ENCODE results near the gene FARS2.
A peak's percentile ranks its signal among the peaks of the same experiment; 100 is the strongest.

Gene FARS2

DNA sequence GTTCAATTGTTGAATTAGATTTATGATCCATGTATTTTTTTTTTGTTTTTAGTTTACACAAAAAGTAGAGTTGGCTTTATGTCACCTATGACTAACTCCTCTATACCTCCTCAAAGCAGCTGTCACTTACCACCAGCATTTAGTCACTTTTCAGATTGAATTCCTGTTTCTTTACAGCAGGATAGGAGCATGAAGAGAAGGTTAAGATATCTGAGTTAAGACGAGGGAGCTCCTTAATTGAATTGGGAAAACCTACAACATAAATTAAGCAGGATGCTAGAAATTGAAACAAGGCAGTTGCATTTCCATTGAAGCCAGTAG lies 237.2 kb downstream of the FARS2 start:
- no peaks in the 10 kb centered on the region for H3K27me3 Mint-ChIP-seq
- H3K36me3 Mint-ChIP-seq = peaks cover 25% of the 10 kb centered on the region
- H3K4me1 Mint-ChIP-seq (ENCODE audit: low read depth) = peaks cover 31% of the 10 kb centered on the region
- H3K9me3 Mint-ChIP-seq (ENCODE audit: low read depth) = no peaks in the 10 kb centered on the region
- H3K27ac Mint-ChIP-seq = no peak overlapping the region
- H3K4me3 Mint-ChIP-seq = no peak overlapping the region

- Mint-ChIP-seq H3K36me3 (peaks cover 24% of the 10 kb centered on the region), H3K4me3 (no peak overlapping the region), H3K27ac (peak overlapping the region; percentile 59), H3K27me3 (no peaks in the 10 kb centered on the region), H3K4me1 (ENCODE audit: low read depth) (peaks cover 33% of the 10 kb centered on the region), H3K9me3 (ENCODE audit: low read depth) (no peaks in the 10 kb centered on the region)
Measured at GRCh38 chr6:5499644-5500306, 238.5 kb downstream of the FARS2 start.

DNA sequence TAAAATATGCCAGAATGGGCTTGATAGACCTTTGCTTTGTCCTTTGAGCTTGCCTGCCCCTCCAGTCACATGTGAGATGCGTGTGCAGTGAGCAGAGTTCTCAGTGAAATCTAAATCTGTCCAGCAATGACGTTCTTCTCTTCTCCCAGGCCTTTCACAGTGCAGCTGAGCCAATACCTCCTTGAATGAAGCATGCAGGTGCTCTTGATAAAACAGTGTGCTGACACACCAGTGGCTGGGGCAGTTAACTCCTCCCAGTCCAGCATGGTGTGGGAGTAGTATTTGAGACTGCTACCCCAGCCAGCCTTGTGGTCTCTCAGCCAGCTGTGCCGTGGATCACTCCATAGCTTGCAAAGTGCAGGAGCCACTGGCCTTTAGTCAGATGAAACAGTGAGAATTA lies 240.5 kb downstream of the FARS2 start:
- Mint-ChIP-seq H3K27ac (no peak overlapping the region), H3K4me1 (ENCODE audit: low read depth) (peaks cover 45% of the 10 kb centered on the region), H3K4me3 (no peak overlapping the region), H3K9me3 (ENCODE audit: low read depth) (no peaks in the 10 kb centered on the region), H3K27me3 (no peaks in the 10 kb centered on the region), H3K36me3 (peaks cover 25% of the 10 kb centered on the region)

- no peak overlapping the region for H3K27ac Mint-ChIP-seq
- H3K9me3 Mint-ChIP-seq (ENCODE audit: low read depth) = no peaks in the 10 kb centered on the region
- peaks cover 48% of the 10 kb centered on the region for H3K4me1 Mint-ChIP-seq (ENCODE audit: low read depth)
Measured at GRCh38 chr6:5504078-5504477, 242.8 kb downstream of the FARS2 start.

GRCh38 chr6:5506149-5506548 lies 244.8 kb downstream of the FARS2 start:
- Mint-ChIP-seq H3K27ac (peak overlapping the region; percentile 64), H3K36me3 (peaks cover 11% of the 10 kb centered on the region), H3K4me3 (peak overlapping the region; percentile 54), H3K4me1 (ENCODE audit: low read depth) (peaks cover 31% of the 10 kb centered on the region), H3K27me3 (no peaks in the 10 kb centered on the region), H3K9me3 (ENCODE audit: low read depth) (no peaks in the 10 kb centered on the region)

More at GRCh38 chr6:5504078-5504477, 242.8 kb downstream of the FARS2 start:
- no peaks in the 10 kb centered on the region for H3K27me3 Mint-ChIP-seq
- H3K4me3 Mint-ChIP-seq = no peak overlapping the region
- peaks cover 22% of the 10 kb centered on the region for H3K36me3 Mint-ChIP-seq

DNA sequence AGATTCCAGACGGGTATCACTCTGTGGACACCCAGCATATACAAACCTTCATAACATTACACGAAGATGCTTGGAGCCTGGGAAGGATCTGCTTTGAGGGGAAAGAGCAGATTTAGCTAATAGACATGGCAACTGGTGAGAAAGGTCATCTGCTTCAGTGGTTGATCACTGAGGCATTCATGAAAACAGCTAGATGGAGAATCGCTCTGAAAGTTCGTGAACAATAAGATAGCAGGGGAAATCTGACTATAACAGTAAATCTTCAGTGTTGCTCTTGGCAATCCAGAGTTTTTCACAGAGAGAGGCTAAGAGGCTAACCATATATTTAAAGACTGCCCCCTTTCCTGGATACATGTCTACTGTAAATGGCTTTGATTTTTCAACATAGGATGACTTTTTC lies 245.3 kb downstream of the FARS2 start:
- Mint-ChIP-seq H3K36me3 (peaks cover 11% of the 10 kb centered on the region), H3K4me3 (peak overlapping the region; percentile 54), H3K9me3 (ENCODE audit: low read depth) (no peaks in the 10 kb centered on the region), H3K4me1 (ENCODE audit: low read depth) (peaks cover 31% of the 10 kb centered on the region), H3K27ac (peak overlapping the region; percentile 64), H3K27me3 (no peaks in the 10 kb centered on the region)

GRCh38 chr6:5507131-5507681 lies 245.9 kb downstream of the FARS2 start:
- H3K36me3 Mint-ChIP-seq = peaks cover 9% of the 10 kb centered on the region
- H3K27ac Mint-ChIP-seq = peak overlapping the region; percentile 64
- peaks cover 32% of the 10 kb centered on the region for H3K4me1 Mint-ChIP-seq (ENCODE audit: low read depth)
- no peaks in the 10 kb centered on the region for H3K27me3 Mint-ChIP-seq
- H3K4me3 Mint-ChIP-seq = peak overlapping the region; percentile 54
- H3K9me3 Mint-ChIP-seq (ENCODE audit: low read depth) = no peaks in the 10 kb centered on the region

GRCh38 chr6:5509106-5509505 lies 247.8 kb downstream of the FARS2 start:
- no peaks in the 10 kb centered on the region for H3K9me3 Mint-ChIP-seq (ENCODE audit: low read depth)
- H3K27ac Mint-ChIP-seq = no peak overlapping the region
- no peak overlapping the region for H3K4me3 Mint-ChIP-seq
- peaks cover 9% of the 10 kb centered on the region for H3K36me3 Mint-ChIP-seq
- H3K4me1 Mint-ChIP-seq (ENCODE audit: low read depth) = peaks cover 32% of the 10 kb centered on the region
- H3K27me3 Mint-ChIP-seq = no peaks in the 10 kb centered on the region

DNA sequence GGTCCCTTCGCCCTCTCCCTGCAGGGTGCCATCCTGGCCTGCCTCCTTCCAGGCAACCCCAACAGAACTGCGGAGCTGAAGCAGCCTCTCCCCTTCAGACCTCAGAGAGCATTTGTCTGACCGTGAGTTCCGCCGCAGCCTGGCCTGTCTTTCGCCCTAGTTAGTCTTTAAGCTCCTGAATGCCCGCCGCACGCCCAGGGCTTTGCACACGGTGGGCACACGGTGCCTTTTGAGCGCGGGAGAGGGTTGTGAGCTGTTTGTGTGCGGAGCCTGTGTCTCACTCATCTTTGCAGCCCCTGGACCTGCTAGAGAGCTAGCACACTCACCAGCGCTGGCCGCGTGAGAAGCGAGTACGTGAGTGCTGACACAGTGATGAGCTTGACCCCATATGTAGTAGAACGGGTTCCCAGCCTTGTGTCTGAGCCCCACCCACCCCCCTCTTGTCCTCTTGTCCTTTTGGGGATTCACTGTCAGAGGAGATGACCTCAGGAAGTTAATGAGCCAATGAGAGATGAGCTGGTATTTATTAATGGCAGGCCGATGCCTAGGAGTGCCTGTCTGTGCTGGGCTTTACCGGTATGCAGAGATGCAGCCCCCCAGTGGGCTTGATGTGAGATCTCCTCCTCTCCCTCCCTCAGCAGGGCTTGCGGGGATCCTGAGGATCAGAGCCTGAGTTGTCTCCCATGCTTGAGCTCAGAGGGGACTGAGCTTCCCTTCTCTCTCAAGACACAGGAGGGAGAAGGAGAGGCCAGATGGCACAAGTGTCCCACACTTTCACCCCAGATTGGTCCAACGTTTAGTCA lies 249.2 kb downstream of the FARS2 start:
- Mint-ChIP-seq H3K9me3 (ENCODE audit: low read depth) (no peaks in the 10 kb centered on the region), H3K4me3 (no peak overlapping the region), H3K27me3 (no peaks in the 10 kb centered on the region), H3K36me3 (peaks cover 7% of the 10 kb centered on the region), H3K4me1 (ENCODE audit: low read depth) (peaks cover 26% of the 10 kb centered on the region), H3K27ac (no peak overlapping the region)

- Mint-ChIP-seq H3K36me3 (peaks cover 6% of the 10 kb centered on the region), H3K9me3 (ENCODE audit: low read depth) (no peaks in the 10 kb centered on the region), H3K4me1 (ENCODE audit: low read depth) (peaks cover 25% of the 10 kb centered on the region), H3K4me3 (no peak overlapping the region), H3K27me3 (no peaks in the 10 kb centered on the region), H3K27ac (no peak overlapping the region)
Measured at GRCh38 chr6:5511954-5512353, 250.6 kb downstream of the FARS2 start.

DNA sequence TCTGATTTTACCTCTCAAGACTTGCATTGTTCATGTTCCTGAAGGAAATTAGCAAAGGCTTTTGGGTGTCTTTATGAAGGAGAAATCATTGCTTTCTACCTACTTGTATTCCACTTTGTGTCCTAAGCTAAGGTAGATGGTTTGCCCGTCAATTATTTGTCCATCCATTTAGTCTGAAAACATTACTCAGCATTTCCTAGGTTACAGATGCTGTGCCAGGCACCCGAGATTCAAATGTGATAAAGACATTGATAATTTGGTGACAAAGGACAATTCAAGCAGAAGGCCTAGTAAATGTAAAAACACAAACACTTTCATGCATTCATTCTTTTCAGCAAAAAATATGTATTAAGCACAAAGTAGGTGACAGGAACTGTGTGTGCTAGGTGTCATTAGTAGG lies 251.1 kb downstream of the FARS2 start:
- Mint-ChIP-seq H3K27me3 (no peaks in the 10 kb centered on the region), H3K27ac (no peak overlapping the region), H3K4me3 (no peak overlapping the region), H3K36me3 (peaks cover 6% of the 10 kb centered on the region), H3K4me1 (ENCODE audit: low read depth) (peaks cover 23% of the 10 kb centered on the region), H3K9me3 (ENCODE audit: low read depth) (no peaks in the 10 kb centered on the region)

DNA sequence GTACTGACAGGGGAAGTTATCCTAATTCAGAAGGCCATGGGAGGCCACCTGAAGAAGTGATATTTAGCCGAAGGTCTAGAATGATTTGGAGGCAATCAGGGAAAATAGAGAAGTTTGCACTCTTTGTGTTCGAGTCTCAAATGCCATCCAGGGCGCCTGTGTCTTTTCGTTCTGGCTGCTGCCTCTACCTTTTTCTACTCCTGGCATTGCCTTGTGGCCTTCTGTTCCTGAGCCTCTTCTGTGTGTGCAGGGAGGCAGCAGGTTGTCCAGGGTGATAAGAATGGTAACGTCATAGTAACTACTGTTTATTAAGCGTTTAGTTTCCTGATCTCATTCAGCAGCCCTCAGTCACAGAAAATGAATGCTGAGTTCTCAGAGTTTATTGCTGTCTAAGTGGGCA lies 252.1 kb downstream of the FARS2 start:
- Mint-ChIP-seq H3K36me3 (peaks cover 4% of the 10 kb centered on the region), H3K4me1 (ENCODE audit: low read depth) (peaks cover 25% of the 10 kb centered on the region), H3K27me3 (no peaks in the 10 kb centered on the region), H3K27ac (no peak overlapping the region), H3K4me3 (no peak overlapping the region), H3K9me3 (ENCODE audit: low read depth) (no peaks in the 10 kb centered on the region)

GRCh38 chr6:5514353-5514752 lies 253.0 kb downstream of the FARS2 start:
- Mint-ChIP-seq H3K4me1 (ENCODE audit: low read depth) (peaks cover 28% of the 10 kb centered on the region), H3K27me3 (no peaks in the 10 kb centered on the region), H3K9me3 (ENCODE audit: low read depth) (no peaks in the 10 kb centered on the region), H3K36me3 (peaks cover 5% of the 10 kb centered on the region), H3K4me3 (no peak overlapping the region), H3K27ac (no peak overlapping the region)

DNA sequence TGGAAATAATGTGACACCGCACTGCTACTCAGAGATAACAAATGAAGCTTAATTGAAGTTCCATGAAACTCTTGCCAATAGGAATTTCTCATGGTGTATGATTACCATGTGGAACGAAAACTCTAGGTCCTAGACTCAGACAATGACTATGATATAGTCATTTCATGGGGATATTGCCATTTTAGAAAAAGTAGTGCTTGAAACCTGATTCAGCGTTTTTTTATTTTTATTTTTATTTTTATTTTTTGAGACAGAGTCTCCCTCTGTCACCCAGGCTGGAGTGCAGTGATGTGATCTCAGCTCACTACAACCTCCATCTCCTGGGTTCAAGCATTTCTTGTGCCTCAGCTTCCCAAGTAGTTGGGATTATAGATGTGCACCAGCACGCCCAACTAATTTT lies 253.9 kb downstream of the FARS2 start:
- Mint-ChIP-seq H3K4me1 (ENCODE audit: low read depth) (peaks cover 36% of the 10 kb centered on the region), H3K27me3 (no peaks in the 10 kb centered on the region), H3K4me3 (no peak overlapping the region), H3K36me3 (peaks cover 5% of the 10 kb centered on the region), H3K27ac (no peak overlapping the region), H3K9me3 (ENCODE audit: low read depth) (no peaks in the 10 kb centered on the region)

DNA sequence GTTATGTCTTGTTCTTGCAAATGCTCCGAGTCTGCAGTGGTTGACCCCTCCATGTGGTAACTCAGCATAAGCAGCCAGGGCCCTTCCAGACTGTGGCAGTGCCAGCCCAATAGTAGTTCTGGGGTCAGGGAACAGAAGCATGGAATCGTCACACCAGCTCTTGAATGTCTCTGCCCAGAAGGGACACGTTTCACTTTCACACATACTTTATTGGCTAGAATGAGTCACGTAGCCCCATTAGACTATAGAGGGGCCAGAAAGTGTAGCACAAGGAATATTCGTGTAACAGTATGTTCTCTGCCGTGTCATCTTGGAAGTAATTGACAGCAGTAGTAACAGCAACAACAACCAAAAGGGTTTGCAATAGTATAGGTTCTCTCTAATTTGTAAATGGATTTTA lies 254.7 kb downstream of the FARS2 start:
- Mint-ChIP-seq H3K9me3 (ENCODE audit: low read depth) (no peaks in the 10 kb centered on the region), H3K36me3 (peaks cover 5% of the 10 kb centered on the region), H3K27me3 (no peaks in the 10 kb centered on the region), H3K4me3 (no peak overlapping the region), H3K4me1 (ENCODE audit: low read depth) (peaks cover 43% of the 10 kb centered on the region), H3K27ac (no peak overlapping the region)
